Measurements from ENCODE around the gene EIF2AK3. TPM values are rescaled to one million over a fixed set of nuclear protein-coding genes. Genes with fewer than 3 reads are reported as not detected.

The EIF2AK3 gene
- total and polyA plus RNA-seq, 9 donors: 6.2 to 19.8 (median 18.0) TPM

GRCh38 chr2:88545118-88545517 lies 82.1 kb downstream of the EIF2AK3 start:
- H3K4me3 ChIP-seq: no peak overlapping the region
- no peak overlapping the region for H3K27ac ChIP-seq
- no peaks in the 10 kb centered on the region for H3K36me3 ChIP-seq
- H3K4me1 ChIP-seq (ENCODE audit: insufficient read depth): peaks cover 2% of the 10 kb centered on the region
- intact Hi-C loops (cut with DNase I): no loop called here
- no peaks in the 10 kb centered on the region for H3K27me3 ChIP-seq
- no peaks in the 10 kb centered on the region for H3K9me3 ChIP-seq
- TF ChIP-seq POLR2A (IDR thresholded peaks at IDR 0.05): no peak
- TF ChIP-seq EP300 (IDR thresholded peaks at IDR 0.05): no peak
- TF ChIP-seq CTCF (IDR thresholded peaks at IDR 0.05): no peak
- WGBS, 3 donors: 74 to 87% (median 83%) methylated on average over 5 of the region's 5 CpGs
- DNase-seq: no peak

- Histone ChIP-seq H3K27me3 (no peaks in the 10 kb centered on the region), H3K27ac (no peak overlapping the region), H3K4me3 (no peak overlapping the region), H3K9me3 (no peaks in the 10 kb centered on the region), H3K36me3 (no peaks in the 10 kb centered on the region), H3K4me1 (ENCODE audit: insufficient read depth) (no peaks in the 10 kb centered on the region)
- intact Hi-C loops (cut with DNase I): no loop called here
- TF ChIP-seq CTCF (IDR thresholded peaks at IDR 0.05): no peak
- TF ChIP-seq POLR2A (IDR thresholded peaks at IDR 0.05): no peak
- TF ChIP-seq EP300 (IDR thresholded peaks at IDR 0.05): no peak
- 67 to 76% (median 70%) methylated on average over 6 of the region's 6 CpGs for WGBS, 3 donors
- DNase-seq: no peak
Observed at GRCh38 chr2:88543541-88544057, 83.7 kb downstream of the EIF2AK3 start.

- Histone ChIP-seq H3K27ac (no peak overlapping the region), H3K36me3 (no peaks in the 10 kb centered on the region), H3K27me3 (no peaks in the 10 kb centered on the region), H3K4me1 (ENCODE audit: insufficient read depth) (no peaks in the 10 kb centered on the region), H3K9me3 (no peaks in the 10 kb centered on the region), H3K4me3 (no peak overlapping the region)
- no peak for DNase-seq
- 81 to 87% (median 84%) methylated on average over 6 of the region's 6 CpGs for WGBS, 3 donors
- intact Hi-C loops (cut with DNase I): no loop called here
- TF ChIP-seq POLR2A (IDR thresholded peaks at IDR 0.05) (no peak), CTCF (IDR thresholded peaks at IDR 0.05) (no peak), EP300 (IDR thresholded peaks at IDR 0.05) (no peak)
Observed at GRCh38 chr2:88542668-88543067, 84.6 kb downstream of the EIF2AK3 start.

- Histone ChIP-seq H3K27me3 (no peaks in the 10 kb centered on the region), H3K4me1 (ENCODE audit: insufficient read depth) (no peaks in the 10 kb centered on the region), H3K4me3 (no peak overlapping the region), H3K9me3 (no peaks in the 10 kb centered on the region), H3K27ac (no peak overlapping the region), H3K36me3 (no peaks in the 10 kb centered on the region)
- TF ChIP-seq POLR2A (IDR thresholded peaks at IDR 0.05): no peak
- no peak for TF ChIP-seq CTCF (IDR thresholded peaks at IDR 0.05)
- no peak for TF ChIP-seq EP300 (IDR thresholded peaks at IDR 0.05)
- intact Hi-C loops (cut with DNase I): no loop called here
- DNase-seq: no peak
- 82 to 86% (median 83%) methylated on average over 2 of the region's 2 CpGs for WGBS, 3 donors
Observed at GRCh38 chr2:88540346-88540745, 86.9 kb downstream of the EIF2AK3 start.

Measured in ovary (tissue), 9 donors.